ENCODE measurements around the gene OGFR. TPM values are rescaled to one million over a fixed set of nuclear protein-coding genes. Genes with fewer than 3 reads are reported as not detected.

OGFR gene
- total RNA-seq, 2 experiments from 2014 or later: 23.7 to 24.6 TPM

DNA sequence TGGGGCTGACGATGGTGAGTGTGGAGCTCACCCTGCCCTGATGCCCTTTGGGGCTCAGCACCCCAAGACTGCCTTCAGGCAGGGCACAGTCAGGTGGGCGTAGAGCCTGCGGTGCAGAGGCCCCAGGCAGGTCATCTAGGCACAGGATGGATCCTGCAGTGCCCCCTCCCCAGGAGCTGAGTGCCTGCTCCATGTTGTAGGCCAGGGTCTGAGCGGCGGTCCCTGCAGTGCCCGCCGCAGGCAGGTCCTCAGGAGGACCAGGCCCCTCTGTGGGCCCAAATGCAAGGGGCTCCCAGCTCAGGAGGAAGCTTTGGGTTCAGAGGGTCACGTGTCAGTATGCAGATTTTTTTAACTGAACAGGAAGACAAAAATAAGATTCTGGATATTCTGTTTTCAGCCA is 5.6 kb upstream of the OGFR start:
- H3K4me3 Mint-ChIP-seq: no peak overlapping the region

DNA sequence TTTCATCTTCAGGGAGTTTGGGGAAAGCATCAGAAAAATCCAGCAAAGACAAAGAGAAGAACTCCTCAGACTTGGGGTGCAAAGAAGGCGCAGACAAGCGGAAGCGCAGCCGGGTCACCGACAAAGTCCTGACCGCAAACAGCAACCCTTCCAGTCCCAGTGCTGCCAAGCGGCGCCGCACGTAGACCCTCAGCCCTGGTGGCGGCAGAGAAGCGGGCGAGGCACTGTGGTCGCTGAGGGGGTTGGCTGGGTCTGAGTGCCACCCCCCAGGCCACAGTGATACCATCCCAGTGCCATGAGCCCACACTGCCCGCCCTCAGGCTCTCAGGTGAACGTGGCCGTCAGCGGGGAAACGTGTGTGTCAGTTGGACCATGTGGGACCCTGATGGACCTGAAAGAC is 5.2 kb upstream of the OGFR start:
- Mint-ChIP-seq H3K27me3 (ENCODE audit: low read depth) (no peaks in the 10 kb centered on the region), H3K4me1 (ENCODE audit: low read depth) (peaks cover 13% of the 10 kb centered on the region), H3K4me3 (no peak overlapping the region), H3K27ac (no peak overlapping the region), H3K9me3 (no peaks in the 10 kb centered on the region), H3K36me3 (ENCODE audit: low read depth) (peaks cover 12% of the 10 kb centered on the region)
- CTCF ChIA-PET: no interaction called here
- DNase-seq: no peak
- intact Hi-C loops (cut with micrococcal nuclease): no loop called here

More for the DNA sequence above, 5.6 kb upstream of the OGFR start:
- Mint-ChIP-seq H3K36me3 (ENCODE audit: low read depth) (peaks cover 12% of the 10 kb centered on the region), H3K27ac (no peak overlapping the region), H3K9me3 (no peaks in the 10 kb centered on the region), H3K27me3 (ENCODE audit: low read depth) (no peaks in the 10 kb centered on the region), H3K4me1 (ENCODE audit: low read depth) (peaks cover 11% of the 10 kb centered on the region)
- CTCF ChIA-PET: no interaction called here
- no peak for DNase-seq
- intact Hi-C loops (cut with micrococcal nuclease): no loop called here

- no peak overlapping the region for H3K4me3 Mint-ChIP-seq
These were observed 4.8 kb upstream of the OGFR start for GRCh38 chr20:62799873-62800272.

DNA sequence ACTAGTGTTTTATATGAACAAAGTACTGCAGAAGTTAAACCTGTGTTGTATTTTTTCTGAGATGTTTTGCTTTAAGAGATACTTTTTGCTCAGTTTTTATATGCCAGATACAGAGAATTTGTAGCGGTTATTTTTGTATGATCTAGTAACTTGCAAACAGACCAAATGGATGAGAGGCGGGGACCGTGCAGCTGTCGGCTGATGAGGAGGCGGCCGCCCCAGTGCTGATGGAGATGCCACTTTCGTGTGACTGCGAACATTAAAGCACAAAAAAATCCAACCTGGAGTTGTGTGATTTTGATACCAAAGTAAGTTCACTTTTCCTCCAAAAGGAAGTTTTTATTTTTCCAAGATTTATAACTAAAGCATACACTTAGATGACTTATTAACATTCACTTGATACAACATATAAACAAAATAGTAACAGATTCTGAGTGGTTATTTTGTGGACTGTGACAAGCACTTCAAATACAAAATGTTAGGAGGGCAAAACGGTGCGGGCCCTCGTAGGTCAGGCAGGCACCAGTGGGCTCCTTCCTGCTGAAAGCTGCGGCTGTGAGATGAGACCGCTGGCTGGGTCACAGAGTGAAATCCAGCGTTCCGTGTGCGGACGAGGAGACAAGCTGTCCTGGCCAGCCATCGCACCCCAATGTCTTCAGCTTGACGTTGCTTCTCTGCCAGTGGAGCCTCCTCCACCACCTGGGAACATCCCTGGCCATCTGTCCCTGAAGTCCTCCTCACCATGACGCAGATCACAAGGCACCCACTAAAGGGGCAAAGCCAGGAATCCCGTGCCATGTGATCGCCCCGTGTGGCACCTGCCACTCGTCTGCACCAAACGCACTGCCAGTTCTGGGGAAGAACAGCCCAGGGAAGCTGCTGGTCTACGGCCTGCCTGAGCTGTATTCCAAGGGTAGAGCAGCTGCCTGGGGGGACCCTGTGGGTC is 4.0 kb upstream of the OGFR start:
- Mint-ChIP-seq H3K36me3 (ENCODE audit: low read depth) (peaks cover 13% of the 10 kb centered on the region), H3K4me3 (no peak overlapping the region), H3K9me3 (no peaks in the 10 kb centered on the region), H3K4me1 (ENCODE audit: low read depth) (peaks cover 13% of the 10 kb centered on the region), H3K27me3 (ENCODE audit: low read depth) (no peaks in the 10 kb centered on the region), H3K27ac (no peak overlapping the region)
- CTCF ChIA-PET: no interaction called here
- intact Hi-C loops (cut with micrococcal nuclease): no loop called here
- DNase-seq: no peak

More at GRCh38 chr20:62799873-62800272, 4.8 kb upstream of the OGFR start:
- Mint-ChIP-seq H3K27me3 (ENCODE audit: low read depth) (no peaks in the 10 kb centered on the region), H3K9me3 (no peaks in the 10 kb centered on the region), H3K4me1 (ENCODE audit: low read depth) (peaks cover 13% of the 10 kb centered on the region), H3K36me3 (ENCODE audit: low read depth) (peaks cover 13% of the 10 kb centered on the region), H3K27ac (no peak overlapping the region)
- no peak for DNase-seq
- CTCF ChIA-PET: no interaction called here
- intact Hi-C loops (cut with micrococcal nuclease): no loop called here

GRCh38 chr20:62801284-62802010 is 3.2 kb upstream of the OGFR start:
- DNase-seq: no peak
- H3K9me3 Mint-ChIP-seq: no peaks in the 10 kb centered on the region
- H3K27ac Mint-ChIP-seq: no peak overlapping the region
- CTCF ChIA-PET: no interaction called here
- H3K4me3 Mint-ChIP-seq: no peak overlapping the region
- intact Hi-C loops (cut with micrococcal nuclease): no loop called here
- H3K27me3 Mint-ChIP-seq (ENCODE audit: low read depth): no peaks in the 10 kb centered on the region
- peaks cover 13% of the 10 kb centered on the region for H3K36me3 Mint-ChIP-seq (ENCODE audit: low read depth)
- H3K4me1 Mint-ChIP-seq (ENCODE audit: low read depth): peaks cover 20% of the 10 kb centered on the region

GRCh38 chr20:62802026-62802712 is 2.5 kb upstream of the OGFR start:
- no peak overlapping the region for H3K27ac Mint-ChIP-seq
- intact Hi-C loops (cut with micrococcal nuclease): no loop called here
- CTCF ChIA-PET: no interaction called here
- H3K36me3 Mint-ChIP-seq (ENCODE audit: low read depth): peaks cover 13% of the 10 kb centered on the region
- H3K9me3 Mint-ChIP-seq: no peaks in the 10 kb centered on the region
- no peaks in the 10 kb centered on the region for H3K27me3 Mint-ChIP-seq (ENCODE audit: low read depth)
- H3K4me3 Mint-ChIP-seq: no peak overlapping the region
- peaks cover 24% of the 10 kb centered on the region for H3K4me1 Mint-ChIP-seq (ENCODE audit: low read depth)
- DNase-seq: no peak

- Mint-ChIP-seq H3K27me3 (ENCODE audit: low read depth) (no peaks in the 10 kb centered on the region), H3K4me1 (ENCODE audit: low read depth) (peaks cover 24% of the 10 kb centered on the region), H3K9me3 (no peaks in the 10 kb centered on the region), H3K4me3 (peak overlapping the region; percentile 78), H3K36me3 (ENCODE audit: low read depth) (peaks cover 12% of the 10 kb centered on the region), H3K27ac (peak overlapping the region; percentile 73)
- intact Hi-C loops (cut with micrococcal nuclease): loop anchor here (1.0 kb wide), 1 partner anchor 8 kb away; the partner anchor contains the start of gene MRGBP
- no peak for DNase-seq
- CTCF ChIA-PET: no interaction called here
These were observed 511 bp upstream of the OGFR start for GRCh38 chr20:62804021-62804626.

GRCh38 chr20:62805155-62805710 is 598 bp downstream of the OGFR start:
- Mint-ChIP-seq H3K27me3 (ENCODE audit: low read depth) (no peaks in the 10 kb centered on the region), H3K27ac (no peak overlapping the region), H3K4me3 (peak overlapping the region; percentile 79), H3K36me3 (ENCODE audit: low read depth) (peaks cover 8% of the 10 kb centered on the region), H3K4me1 (ENCODE audit: low read depth) (peaks cover 24% of the 10 kb centered on the region), H3K9me3 (no peaks in the 10 kb centered on the region)
- DNase-seq: peak; percentile 52
- CTCF ChIA-PET: interaction anchor here (0.9 kb wide), 1 partner anchor 11 kb away, joined by 3 read pairs; no protein-coding TSS in a partner anchor
- intact Hi-C loops (cut with micrococcal nuclease): loop anchor here (5.0 kb wide), 2 partner anchors 103 to 398 kb away; partner anchors contain the start of gene CABLES2

DNA sequence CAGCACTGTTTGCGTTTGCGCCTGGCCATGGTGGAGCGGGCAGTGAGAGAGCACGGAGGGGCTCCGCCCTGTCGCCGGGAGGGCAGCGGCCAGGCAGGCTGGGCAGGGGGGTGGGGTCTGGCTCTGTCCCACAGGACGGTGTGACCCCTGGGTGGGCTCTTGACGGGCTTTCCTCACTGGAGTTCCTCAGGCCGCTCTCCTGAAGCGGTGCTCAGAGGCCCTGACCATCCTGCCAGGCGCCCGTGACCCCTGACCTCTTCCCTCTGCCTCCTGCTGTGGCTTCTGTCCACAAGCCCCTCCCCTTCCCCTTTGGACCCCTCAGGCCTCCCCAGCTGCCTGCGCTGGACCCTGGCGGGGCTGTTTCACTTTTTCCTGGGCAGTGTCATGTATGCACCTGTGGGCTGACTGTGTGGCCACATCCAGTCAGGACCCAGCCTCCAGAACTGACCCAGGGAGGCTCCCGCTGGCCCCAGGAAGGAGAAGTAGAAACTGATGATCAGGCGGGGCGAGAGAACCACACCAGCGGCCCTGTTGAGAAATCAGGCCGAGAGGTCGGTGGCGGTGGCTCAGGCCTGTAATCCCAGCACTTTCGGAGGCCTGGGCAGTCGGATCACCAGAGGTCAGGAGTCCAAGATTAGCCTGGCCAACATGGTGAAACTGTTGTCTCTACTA is 1.2 kb downstream of the OGFR start:
- CTCF ChIA-PET: interaction anchor here (0.5 to 0.9 kb wide), 2 partner anchors 12 to 27 kb away, joined by 3 to 4 read pairs; no protein-coding TSS in a partner anchor
- intact Hi-C loops (cut with micrococcal nuclease): loop anchor here (5.0 kb wide), 2 partner anchors 104 to 399 kb away; partner anchors contain the start of gene CABLES2
- DNase-seq: no peak
- Mint-ChIP-seq H3K36me3 (ENCODE audit: low read depth) (peaks cover 8% of the 10 kb centered on the region), H3K27me3 (ENCODE audit: low read depth) (no peaks in the 10 kb centered on the region), H3K4me3 (peak overlapping the region; percentile 79), H3K27ac (no peak overlapping the region), H3K9me3 (no peaks in the 10 kb centered on the region), H3K4me1 (ENCODE audit: low read depth) (peaks cover 24% of the 10 kb centered on the region)

- H3K4me3 Mint-ChIP-seq: peak overlapping the region; percentile 79
- intact Hi-C loops (cut with micrococcal nuclease): loop anchor here (1.0 to 5.0 kb wide), 3 partner anchors 104 to 399 kb away; partner anchors contain the start of gene CABLES2
- no peak for DNase-seq
- no peaks in the 10 kb centered on the region for H3K9me3 Mint-ChIP-seq
- peaks cover 24% of the 10 kb centered on the region for H3K4me1 Mint-ChIP-seq (ENCODE audit: low read depth)
- no peaks in the 10 kb centered on the region for H3K27me3 Mint-ChIP-seq (ENCODE audit: low read depth)
- CTCF ChIA-PET: interaction anchor here (0.5 to 1.4 kb wide), 2 partner anchors 27 to 128 kb away, joined by 4 read pairs; no protein-coding TSS in a partner anchor
- no peak overlapping the region for H3K27ac Mint-ChIP-seq
- H3K36me3 Mint-ChIP-seq (ENCODE audit: low read depth): peaks cover 8% of the 10 kb centered on the region
These were observed 1.9 kb downstream of the OGFR start for GRCh38 chr20:62806383-62807050.
